ENCODE results near the gene SYNPO. TPM values are rescaled to one million over a fixed set of nuclear protein-coding genes. Genes with fewer than 3 reads are reported as not detected.
A peak's percentile ranks its signal among the peaks of the same experiment; 100 is the strongest.

Gene SYNPO
- total RNA-seq, 1 donor from 2014 or later: 195 TPM

- Mint-ChIP-seq H3K9me3 (ENCODE audit: low read depth) (no peaks in the 10 kb centered on the region), H3K27ac (ENCODE audit: unreplicated experiment) (no peak overlapping the region), H3K4me3 (ENCODE audit: unreplicated experiment) (no peak overlapping the region), H3K4me1 (ENCODE audit: low read depth) (peaks cover 70% of the 10 kb centered on the region), H3K36me3 (ENCODE audit: low read depth) (peaks cover 9% of the 10 kb centered on the region), H3K27me3 (ENCODE audit: low read depth) (no peaks in the 10 kb centered on the region)
- no peak for DNase-seq (ENCODE audit: low spot score)
- TF ChIP-seq CTCF (IDR thresholded peaks at IDR 0.05): no peak
Measured at GRCh38 chr5:150622157-150622556, 18.3 kb upstream of the SYNPO start.

- Mint-ChIP-seq H3K4me1 (ENCODE audit: low read depth) (peaks cover 77% of the 10 kb centered on the region), H3K36me3 (ENCODE audit: low read depth) (peaks cover 9% of the 10 kb centered on the region), H3K27ac (ENCODE audit: unreplicated experiment) (peak overlapping the region; percentile 22), H3K9me3 (ENCODE audit: low read depth) (no peaks in the 10 kb centered on the region), H3K4me3 (ENCODE audit: unreplicated experiment) (no peak overlapping the region), H3K27me3 (ENCODE audit: low read depth) (no peaks in the 10 kb centered on the region)
- TF ChIP-seq CTCF (IDR thresholded peaks at IDR 0.05): no peak
- no peak for DNase-seq (ENCODE audit: low spot score)
Measured at GRCh38 chr5:150623152-150623877, 17.1 kb upstream of the SYNPO start.

GRCh38 chr5:150623878-150624216 is 16.6 kb upstream of the SYNPO start:
- Mint-ChIP-seq H3K27ac (ENCODE audit: unreplicated experiment) (peak overlapping the region; percentile 90), H3K27me3 (ENCODE audit: low read depth) (no peaks in the 10 kb centered on the region), H3K36me3 (ENCODE audit: low read depth) (peaks cover 9% of the 10 kb centered on the region), H3K4me1 (ENCODE audit: low read depth) (peaks cover 78% of the 10 kb centered on the region), H3K4me3 (ENCODE audit: unreplicated experiment) (peak overlapping the region; percentile 74), H3K9me3 (ENCODE audit: low read depth) (no peaks in the 10 kb centered on the region)
- TF ChIP-seq CTCF (IDR thresholded peaks at IDR 0.05): no peak
- DNase-seq (ENCODE audit: low spot score): no peak

- no peak for TF ChIP-seq CTCF (IDR thresholded peaks at IDR 0.05)
- peak overlapping the region; percentile 90 for H3K27ac Mint-ChIP-seq (ENCODE audit: unreplicated experiment)
- DNase-seq (ENCODE audit: low spot score): no peak
- no peaks in the 10 kb centered on the region for H3K9me3 Mint-ChIP-seq (ENCODE audit: low read depth)
- peaks cover 78% of the 10 kb centered on the region for H3K4me1 Mint-ChIP-seq (ENCODE audit: low read depth)
- H3K36me3 Mint-ChIP-seq (ENCODE audit: low read depth): peaks cover 9% of the 10 kb centered on the region
- no peaks in the 10 kb centered on the region for H3K27me3 Mint-ChIP-seq (ENCODE audit: low read depth)
- peak overlapping the region; percentile 74 for H3K4me3 Mint-ChIP-seq (ENCODE audit: unreplicated experiment)
Measured at GRCh38 chr5:150624334-150625163, 15.9 kb upstream of the SYNPO start.

GRCh38 chr5:150625164-150625535 is 15.3 kb upstream of the SYNPO start:
- no peak overlapping the region for H3K27ac Mint-ChIP-seq (ENCODE audit: unreplicated experiment)
- DNase-seq (ENCODE audit: low spot score): no peak
- peaks cover 76% of the 10 kb centered on the region for H3K4me1 Mint-ChIP-seq (ENCODE audit: low read depth)
- TF ChIP-seq CTCF (IDR thresholded peaks at IDR 0.05): no peak
- no peaks in the 10 kb centered on the region for H3K27me3 Mint-ChIP-seq (ENCODE audit: low read depth)
- no peaks in the 10 kb centered on the region for H3K9me3 Mint-ChIP-seq (ENCODE audit: low read depth)
- H3K36me3 Mint-ChIP-seq (ENCODE audit: low read depth): peaks cover 9% of the 10 kb centered on the region
- peak overlapping the region; percentile 69 for H3K4me3 Mint-ChIP-seq (ENCODE audit: unreplicated experiment)
